ENCODE results near the gene GNG4. TPM values are rescaled to one million over a fixed set of nuclear protein-coding genes. Genes with fewer than 3 reads are reported as not detected.

Gene GNG4
- total RNA-seq, result 0.33 and 0.43 TPM in 2 replicates

GRCh38 chr1:235649368-235650163, at the start of gene GNG4:
Gene GNG4 (minus strand): TSS chr1:235649784. CDS start chr1:235583838, 65,946 bp downstream.

GRCh38 chr1:235504122-235504493, 145.5 kb downstream of the GNG4 start, which contains the start of gene B3GALNT2:
Gene B3GALNT2 (minus strand): TSS chr1:235504452. CDS start chr1:235504252, 200 bp downstream.

Other genes with a start within 250 kb of the GNG4 start
- 26.8 and 48.6 TPM in 2 replicates for gene B3GALNT2, start 145.3 kb downstream of the GNG4 start, total RNA-seq
- 13.7 and 15.0 TPM in 2 replicates for gene LYST, start 217.1 kb upstream of the GNG4 start, total RNA-seq

All from dermis lymphatic vessel endothelial cell (primary cell).